GM18502 (cell line): ENCODE results near the gene SYNGR2.

ENCODE experiments used
- ATAC-seq: cut with Tn5 transposase; IDR thresholded peaks from one replicate; pipeline ENCODE4 v1.9.1; 2021; ENCODE audit warnings: mild to moderate bottlenecking; ENCODE audit not compliant: unreplicated experiment, poor library complexity

The SYNGR2 gene

DNA sequence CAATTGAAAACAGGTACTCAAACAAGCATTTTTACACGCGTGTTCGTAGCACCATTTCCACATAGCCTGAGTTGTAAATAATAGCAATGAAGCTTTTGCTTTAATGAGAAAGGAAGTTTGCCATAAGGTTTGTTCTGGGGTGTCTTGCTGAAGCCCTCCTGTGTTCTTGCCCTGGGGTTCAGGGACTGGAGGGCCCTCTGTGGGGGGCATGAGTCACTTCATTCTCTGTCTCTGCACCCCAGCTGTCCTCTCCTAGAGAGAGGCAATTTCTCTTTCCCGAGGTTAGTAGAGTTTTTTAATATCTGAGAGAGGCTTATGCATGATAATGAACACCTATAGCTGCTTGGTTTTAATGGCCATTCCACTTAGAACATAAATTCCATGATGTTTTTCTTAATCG is 28.3 kb downstream of the SYNGR2 start:
- no peak for ATAC-seq

DNA sequence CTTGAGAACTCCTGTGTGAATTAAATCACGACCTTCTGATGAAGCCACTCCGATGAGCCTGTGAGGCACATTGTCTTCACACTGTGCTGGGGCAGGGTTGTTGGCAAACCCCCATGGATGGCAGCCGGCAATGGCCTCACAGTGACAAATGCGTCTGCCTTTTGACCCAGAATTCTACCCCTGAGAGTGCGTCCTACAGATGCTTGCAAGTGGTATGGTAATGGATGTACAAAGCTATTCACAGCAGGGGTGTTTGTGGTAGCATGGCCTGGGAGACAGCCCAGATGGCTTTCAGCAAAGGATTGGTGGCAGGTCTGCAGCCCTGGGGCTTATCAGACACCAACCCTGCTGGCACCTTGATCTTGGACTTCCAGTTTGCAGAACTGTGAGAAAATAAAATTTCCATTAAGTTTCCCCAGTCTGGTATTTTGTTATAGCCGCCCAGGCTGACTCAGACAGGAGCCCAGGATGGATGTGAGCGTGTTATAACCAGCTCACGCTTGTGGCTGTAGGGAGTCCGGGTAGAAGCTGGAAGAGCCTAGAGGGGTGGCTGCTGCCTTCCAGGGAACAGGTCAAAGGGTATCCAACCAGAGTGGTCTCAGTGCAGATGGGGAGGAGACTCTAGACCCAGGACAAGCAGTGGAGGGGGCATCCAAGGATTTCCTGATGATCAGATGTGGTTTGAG is 28.9 kb downstream of the SYNGR2 start:
- ATAC-seq: no peak

DNA sequence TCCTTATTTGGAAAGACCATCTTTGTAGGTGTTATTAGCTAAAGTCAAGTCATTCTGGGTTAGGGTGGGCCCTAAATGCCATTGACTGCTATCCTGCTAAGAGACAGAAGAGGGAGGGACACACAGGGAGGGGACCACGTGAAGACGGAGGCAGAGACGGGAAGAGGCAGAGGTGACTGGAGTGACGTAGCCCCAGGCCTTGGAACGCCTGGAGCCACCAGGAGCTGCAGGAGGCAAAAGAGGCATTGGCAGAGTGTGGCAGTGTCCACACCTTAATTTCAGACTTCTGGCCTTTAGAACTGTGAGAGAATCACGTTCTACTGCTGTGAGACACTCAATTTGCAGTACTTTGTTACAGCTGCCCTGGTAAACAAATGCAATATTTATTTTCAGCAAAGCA is 32.1 kb downstream of the SYNGR2 start:
- ATAC-seq: no peak

DNA sequence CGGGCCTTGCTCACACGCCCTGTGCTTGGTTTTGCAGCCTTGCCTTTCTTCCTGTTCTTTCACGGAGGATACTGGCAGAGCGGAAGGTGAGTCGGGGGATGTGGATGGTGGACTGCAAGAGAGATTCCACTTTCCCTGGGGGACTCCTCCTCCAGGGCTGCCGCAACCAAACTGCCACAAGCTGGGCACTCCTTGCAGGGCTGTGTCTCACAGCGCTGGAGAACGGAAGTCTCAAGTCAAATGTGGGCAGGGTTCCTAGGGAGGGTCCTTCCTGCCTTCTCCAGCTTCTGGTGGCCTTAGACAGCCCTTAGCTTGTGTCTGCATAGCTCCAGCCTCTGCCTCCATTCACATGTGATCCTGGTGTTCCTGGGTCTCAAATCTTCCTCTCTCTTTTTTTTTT is 34.3 kb downstream of the SYNGR2 start:
- ATAC-seq: no peak

DNA sequence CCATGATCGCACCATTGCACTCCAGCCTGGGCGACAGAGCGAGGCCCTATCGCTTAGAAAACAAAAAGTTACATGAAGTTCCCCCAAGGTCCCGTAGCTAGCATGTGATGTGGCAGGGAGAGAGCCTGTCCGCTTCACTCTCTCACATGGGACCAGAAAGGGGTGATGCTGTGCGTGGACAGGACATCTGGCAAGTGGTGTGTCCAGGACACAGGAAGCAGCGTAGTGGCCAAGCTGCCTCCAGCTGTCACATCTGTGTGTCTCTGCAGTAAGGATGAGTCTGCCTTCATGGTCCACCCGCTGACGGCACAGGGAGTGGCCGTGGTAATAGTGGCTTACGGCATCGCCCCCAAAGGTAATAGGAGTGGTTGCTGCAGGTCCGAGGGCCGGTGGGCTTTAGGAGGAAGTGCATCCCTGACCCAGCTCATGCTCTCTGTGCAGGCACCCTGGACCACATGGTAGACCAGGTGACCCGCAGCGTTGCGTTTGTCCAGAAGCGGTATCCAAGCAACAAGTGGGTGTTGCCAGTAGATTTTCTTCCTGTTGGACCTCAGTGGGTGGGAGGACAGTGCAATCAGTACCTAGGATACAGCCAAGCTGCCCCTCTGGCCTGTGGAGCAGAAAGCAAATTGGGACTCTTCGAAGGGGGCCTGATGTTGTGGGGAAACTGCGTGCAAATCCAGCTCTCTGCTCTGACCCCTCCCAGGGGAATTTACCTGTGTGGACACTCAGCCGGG is 36.2 kb downstream of the SYNGR2 start:
- ATAC-seq: no peak

DNA sequence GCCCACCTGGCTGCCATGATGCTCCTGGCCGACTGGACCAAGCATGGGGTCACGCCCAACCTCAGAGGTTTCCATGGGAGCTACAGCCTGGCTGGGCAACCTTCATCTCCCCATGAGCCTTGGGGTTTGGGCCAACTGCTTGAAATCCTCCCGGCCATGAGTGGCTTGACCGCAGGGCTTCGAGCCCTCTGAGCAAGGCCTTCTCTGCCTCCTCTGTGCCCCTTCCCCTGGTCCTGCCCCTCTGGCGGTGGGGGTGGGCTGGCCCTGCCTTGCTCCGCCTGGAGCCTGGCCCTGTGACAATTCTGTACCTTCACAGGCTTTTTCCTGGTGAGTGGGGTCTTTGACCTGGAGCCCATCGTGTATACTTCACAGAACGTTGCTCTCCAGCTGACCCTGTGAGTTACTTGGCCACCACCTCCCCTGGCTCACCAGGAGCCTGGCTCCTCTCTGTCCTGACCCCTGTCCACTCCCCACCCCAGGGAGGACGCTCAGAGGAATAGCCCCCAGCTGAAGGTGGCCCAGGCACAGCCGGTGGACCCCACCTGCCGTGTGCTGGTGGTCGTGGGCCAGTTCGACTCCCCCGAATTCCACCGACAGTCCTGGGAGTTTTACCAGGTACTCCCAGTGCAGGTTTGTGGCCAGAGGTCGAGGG is 36.9 kb downstream of the SYNGR2 start:
- ATAC-seq: no peak

DNA sequence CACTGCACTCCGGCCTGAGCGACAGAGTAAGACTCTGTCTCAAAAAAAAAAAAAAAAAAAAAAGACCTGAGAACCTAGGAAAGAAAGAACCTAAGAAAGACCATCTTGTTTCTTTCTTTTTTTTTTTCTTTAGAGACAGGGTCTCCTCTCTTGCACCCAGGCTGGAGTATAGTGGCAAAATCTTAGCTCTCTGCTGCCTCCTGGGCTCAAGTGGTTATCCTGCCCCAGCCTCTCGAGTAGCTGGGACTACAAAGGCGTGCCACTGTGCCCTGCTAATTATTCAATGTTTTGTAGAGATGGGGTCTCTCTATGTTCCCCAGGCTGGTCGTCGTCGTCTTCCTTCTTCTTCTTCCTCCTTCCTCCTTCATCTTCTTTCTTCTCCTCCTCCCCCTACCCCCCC is 37.9 kb downstream of the SYNGR2 start:
- no peak for ATAC-seq

DNA sequence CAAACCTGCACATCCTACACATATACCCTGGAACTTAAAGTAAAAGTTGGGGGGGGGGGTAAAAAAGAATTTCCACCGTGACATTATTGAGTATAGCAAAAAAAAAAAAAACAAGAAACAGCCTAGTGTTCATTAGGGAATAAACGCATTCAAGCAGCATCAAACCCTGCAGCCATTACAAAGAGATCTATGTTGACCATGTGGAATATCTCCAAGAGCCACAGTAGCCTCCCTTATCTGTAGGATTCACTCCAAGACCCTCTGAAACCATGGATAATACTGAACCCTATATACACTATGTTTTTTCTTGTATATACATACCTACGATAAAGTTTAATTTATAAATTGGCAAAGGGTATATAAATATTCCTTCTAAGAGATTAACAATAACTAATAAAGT is 40.1 kb downstream of the SYNGR2 start:
- no peak for ATAC-seq

DNA sequence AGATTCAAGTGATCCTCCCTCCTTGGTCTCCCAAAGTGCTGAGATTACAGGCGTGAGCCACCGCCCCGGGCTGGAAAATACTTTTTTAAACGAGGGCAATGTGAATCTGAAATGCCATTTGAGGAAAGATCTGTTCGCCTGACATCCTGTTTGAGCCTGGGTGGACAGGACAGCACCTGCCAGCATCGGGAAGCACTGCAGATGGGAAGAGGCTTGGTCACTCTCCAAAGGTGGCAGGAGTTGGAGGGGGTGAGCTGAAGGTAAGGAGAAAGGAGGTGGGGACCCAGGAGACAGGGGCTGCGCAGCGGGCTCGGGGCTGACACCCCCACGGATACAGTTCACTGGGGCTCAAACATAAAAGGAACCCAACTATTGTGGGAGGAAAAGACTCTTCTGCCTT is 41.7 kb downstream of the SYNGR2 start:
- no peak for ATAC-seq

DNA sequence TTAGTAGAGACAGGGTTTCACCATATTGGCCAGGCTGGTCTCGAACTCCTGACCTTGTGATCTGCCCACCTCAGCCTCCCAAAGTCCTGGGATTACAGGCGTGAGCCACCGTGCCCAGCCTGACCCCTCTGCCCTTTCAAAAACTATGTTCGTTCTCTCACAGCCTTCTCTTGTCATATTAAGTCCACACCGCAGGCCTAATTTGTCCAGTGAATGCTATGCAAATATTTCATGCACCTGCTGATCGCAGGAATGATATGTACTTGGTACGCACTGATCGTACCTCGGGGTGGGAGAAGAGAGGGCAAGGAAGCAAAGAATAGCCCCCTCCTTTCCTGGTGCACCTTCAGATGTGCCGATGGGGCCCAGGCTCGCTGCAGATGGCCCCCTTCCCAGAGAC is 42.7 kb downstream of the SYNGR2 start:
- no peak for ATAC-seq

DNA sequence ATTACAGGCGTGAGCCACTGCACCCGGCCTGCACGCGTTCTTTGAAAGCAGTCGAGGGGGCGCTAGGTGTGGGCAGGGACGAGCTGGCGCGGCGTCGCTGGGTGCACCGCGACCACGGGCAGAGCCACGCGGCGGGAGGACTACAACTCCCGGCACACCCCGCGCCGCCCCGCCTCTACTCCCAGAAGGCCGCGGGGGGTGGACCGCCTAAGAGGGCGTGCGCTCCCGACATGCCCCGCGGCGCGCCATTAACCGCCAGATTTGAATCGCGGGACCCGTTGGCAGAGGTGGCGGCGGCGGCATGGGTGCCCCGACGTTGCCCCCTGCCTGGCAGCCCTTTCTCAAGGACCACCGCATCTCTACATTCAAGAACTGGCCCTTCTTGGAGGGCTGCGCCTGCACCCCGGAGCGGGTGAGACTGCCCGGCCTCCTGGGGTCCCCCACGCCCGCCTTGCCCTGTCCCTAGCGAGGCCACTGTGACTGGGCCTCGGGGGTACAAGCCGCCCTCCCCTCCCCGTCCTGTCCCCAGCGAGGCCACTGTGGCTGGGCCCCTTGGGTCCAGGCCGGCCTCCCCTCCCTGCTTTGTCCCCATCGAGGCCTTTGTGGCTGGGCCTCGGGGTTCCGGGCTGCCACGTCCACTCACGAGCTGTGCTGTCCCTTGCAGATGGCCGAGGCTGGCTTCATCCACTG is 45.8 kb downstream of the SYNGR2 start, which contains the start of gene BIRC5:
Gene BIRC5 (plus strand): TSS at position 238 of the 690 bp plus-strand sequence. CDS start 64 bp downstream, at position 302.
- ATAC-seq: peak; percentile 81

DNA sequence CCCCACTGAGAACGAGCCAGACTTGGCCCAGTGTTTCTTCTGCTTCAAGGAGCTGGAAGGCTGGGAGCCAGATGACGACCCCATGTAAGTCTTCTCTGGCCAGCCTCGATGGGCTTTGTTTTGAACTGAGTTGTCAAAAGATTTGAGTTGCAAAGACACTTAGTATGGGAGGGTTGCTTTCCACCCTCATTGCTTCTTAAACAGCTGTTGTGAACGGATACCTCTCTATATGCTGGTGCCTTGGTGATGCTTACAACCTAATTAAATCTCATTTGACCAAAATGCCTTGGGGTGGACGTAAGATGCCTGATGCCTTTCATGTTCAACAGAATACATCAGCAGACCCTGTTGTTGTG is 46.3 kb downstream of the SYNGR2 start:
- no peak for ATAC-seq

DNA sequence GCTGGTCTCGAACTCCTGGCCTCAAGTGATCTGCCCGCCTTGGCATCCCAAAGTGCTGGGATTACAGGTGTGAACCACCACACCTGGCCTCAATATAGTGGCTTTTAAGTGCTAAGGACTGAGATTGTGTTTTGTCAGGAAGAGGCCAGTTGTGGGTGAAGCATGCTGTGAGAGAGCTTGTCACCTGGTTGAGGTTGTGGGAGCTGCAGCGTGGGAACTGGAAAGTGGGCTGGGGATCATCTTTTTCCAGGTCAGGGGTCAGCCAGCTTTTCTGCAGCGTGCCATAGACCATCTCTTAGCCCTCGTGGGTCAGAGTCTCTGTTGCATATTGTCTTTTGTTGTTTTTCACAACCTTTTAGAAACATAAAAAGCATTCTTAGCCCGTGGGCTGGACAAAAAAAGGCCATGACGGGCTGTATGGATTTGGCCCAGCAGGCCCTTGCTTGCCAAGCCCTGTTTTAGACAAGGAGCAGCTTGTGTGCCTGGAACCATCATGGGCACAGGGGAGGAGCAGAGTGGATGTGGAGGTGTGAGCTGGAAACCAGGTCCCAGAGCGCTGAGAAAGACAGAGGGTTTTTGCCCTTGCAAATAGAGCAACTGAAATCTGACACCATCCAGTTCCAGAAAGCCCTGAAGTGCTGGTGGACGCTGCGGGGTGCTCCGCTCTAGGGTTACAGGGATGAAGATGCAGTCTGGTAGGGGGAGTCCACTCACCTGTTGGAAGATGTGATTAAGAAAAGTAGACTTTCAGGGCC is 51.2 kb downstream of the SYNGR2 start:
- no peak for ATAC-seq
